ENCODE results near the gene TIRAP. TPM values are rescaled to one million over a fixed set of nuclear protein-coding genes. Genes with fewer than 3 reads are reported as not detected.

Gene TIRAP
- polyA plus RNA-seq, 1 donor, result 15.5 TPM

DNA sequence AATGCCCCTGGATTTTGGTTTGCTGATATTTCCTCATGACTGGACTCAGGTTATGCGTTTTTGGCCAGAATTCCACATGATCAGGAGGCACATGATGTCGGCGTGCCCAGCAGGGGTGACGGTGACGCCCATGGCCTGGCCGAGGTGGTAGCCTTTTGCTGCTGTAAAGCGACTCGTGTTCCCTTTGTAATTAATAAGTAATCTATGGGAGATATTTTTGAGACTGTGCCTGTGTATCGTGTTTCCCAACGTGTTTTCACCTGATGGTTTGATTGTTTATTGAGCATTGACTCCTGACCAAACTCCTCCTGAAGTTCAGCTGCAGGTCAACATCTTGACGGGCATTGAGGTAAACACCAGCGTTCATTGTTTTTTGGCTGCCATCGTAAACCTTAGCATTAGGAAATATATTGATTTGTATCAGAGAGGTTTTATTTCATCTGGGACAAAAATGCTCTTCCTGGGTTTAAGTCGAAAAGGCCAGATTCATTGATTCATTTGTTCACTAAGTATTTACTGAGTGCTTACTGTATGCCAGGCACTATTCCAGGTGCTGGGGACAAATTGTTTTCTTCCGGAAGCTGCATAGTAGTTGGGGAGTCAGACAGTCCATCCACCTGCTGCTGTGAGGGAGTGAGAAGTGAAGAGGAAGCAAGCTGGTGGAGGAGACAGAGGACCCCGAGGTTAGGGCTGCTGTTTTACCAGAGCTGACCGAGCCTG, 44.5 kb downstream of the TIRAP start:
- no peak for DNase-seq

- no peak for DNase-seq
Measured at GRCh38 chr11:126328001-126328390, 45.1 kb downstream of the TIRAP start.

GRCh38 chr11:126328444-126328843, 45.6 kb downstream of the TIRAP start:
- no peak for DNase-seq

DNA sequence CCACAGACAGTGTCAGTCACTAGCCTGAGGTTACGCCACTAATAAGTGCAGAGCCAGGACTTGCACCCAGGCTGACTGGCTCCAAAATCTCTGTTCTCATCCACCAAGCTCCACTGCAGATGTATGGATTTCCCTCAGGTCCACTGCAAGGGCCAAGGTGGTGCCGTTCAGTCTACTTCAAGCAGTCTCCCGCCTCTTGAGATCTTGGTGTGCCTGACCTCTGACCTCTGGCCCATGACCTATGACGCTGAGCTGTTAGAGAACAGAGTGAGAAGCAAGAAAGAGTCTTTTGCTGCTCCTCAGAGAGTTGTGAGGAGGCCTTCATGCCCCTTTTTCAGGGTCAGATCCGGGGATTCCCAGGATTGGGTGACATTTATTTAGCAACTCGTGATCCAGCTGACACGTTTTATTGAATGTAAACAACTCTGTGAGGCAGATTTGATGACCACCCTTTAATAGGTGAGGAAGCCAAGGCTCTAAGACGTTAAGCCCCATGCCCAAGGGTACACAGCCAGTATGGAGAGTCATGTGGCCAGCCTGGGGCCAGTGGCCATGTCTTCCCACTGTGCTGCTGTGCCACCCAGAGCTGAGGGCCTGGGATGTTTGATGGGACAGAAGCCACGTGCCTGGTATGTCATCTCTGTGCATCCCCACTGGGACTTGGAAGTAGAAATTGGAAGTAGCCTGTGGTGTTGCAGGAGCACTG, 46.2 kb downstream of the TIRAP start:
- DNase-seq, result no peak

- no peak for DNase-seq
Measured at GRCh38 chr11:126329644-126330211, 46.8 kb downstream of the TIRAP start.

DNA sequence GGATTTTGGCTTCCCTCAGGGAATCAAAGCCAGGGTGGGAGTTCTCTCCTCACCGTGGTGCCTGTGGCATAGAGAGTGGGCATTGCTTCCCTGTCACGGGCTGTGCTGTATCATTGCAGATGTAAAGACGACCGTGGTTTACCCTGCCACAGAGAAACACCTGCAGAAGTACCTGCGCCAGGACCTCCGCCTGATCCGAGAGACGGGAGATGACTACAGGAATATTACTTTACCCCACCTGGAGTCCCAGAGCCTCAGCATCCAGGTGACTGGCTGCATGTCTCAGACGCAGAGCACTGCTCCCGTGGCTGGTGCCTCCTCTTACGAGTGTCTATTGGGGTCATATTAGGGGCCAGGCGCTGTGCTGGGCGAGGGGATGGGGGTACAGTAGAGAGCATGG, 48.4 kb downstream of the TIRAP start:
- no peak for DNase-seq

DNA sequence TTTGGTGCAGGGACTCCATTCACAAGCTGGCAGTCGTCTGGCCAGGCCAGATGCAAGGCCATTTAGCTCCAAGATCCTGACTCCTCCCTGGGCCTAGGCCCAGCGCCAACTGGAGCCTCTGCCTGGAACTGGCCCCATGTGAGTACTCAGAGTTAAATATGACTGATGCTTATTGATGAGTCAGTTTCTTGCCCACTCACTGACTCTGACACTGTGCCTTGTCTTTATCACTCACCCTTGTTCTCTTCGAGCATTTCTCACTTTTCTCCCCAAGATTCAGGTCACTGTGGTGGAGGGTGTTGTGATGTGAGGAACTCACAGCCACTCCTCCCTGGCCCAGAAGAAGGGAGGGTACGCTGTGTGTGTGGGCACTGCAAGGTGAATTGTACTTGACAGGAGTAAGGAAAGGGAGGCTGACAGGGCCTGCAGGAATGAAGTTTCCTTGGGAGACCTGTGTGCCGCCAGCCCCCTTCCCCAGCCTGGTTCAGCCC, 49.4 kb downstream of the TIRAP start:
- DNase-seq, result no peak

DNA sequence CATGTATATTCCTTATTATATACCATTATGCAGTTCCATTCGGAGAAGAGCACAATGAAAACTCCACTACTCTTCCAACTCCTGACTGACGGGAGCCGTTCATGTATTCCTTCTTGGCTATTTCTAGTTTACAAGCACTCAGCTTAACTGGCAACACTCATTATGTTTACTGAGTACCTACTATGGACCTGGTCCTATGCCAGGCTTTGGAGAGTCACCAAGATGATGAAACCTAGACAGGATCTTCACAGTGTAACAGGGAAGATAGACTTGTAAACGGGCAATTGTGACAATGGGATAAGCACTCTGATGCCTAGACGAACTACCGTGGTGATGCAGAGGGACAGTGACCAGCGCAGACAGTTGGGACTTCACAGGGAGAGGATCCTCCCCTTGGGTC, 50.2 kb downstream of the TIRAP start:
- DNase-seq, result no peak

DNA sequence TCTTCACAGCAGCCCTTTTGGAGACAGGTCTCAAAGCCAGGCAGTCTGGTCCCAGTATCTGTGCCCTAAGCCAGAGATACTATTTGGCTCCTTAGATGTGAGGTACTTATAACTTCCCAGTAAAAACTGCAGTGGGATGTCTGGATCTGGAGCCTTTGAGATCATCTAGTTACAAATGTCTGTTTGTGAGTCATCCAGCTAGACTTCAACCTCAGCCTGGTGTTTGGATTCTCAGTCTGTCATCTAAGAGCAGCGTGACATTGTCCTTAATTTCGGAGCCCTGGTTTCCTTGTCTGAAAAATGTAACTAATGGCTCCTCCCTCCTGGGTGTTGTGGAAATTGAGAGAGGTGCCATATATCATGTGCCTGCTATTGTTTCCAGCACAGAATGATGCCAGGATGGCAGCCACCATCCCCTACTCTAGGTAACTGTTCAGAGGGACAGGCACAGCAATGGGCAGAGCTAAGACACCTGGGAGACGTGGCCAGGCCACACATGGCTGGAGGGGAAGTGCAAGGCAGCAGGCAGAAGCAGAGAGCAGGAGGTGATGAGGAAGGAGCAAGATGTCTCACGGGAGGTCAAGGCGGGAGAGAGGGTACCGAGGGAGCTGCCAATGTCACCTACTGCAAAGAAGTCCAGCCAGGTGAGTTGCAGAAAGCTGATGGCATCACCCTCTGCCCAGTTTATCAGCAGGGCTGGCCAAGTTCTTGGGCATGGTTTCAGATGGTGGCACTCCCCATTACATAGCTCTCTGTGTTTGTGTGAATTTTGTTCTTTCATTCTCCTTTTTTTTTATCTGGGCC, 52.0 kb downstream of the TIRAP start:
- DNase-seq, result no peak

DNA sequence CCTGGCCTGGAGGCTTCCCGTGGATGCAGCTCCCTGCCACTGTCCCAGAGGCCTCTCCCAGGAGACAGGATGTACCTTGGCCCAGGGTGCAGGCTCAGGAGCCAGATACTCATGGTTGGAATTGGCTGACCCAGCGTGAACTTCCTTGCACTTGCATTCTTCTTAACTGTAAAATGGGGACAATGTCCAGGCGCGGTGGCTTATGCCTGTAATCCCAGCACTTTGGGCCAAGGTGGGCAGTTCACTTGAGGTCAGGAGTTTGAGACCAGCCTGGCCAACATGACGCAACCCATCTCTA, 52.5 kb downstream of the TIRAP start:
- no peak for DNase-seq

- no peak for DNase-seq
Measured at GRCh38 chr11:126336138-126336541, 53.2 kb downstream of the TIRAP start.

DNA sequence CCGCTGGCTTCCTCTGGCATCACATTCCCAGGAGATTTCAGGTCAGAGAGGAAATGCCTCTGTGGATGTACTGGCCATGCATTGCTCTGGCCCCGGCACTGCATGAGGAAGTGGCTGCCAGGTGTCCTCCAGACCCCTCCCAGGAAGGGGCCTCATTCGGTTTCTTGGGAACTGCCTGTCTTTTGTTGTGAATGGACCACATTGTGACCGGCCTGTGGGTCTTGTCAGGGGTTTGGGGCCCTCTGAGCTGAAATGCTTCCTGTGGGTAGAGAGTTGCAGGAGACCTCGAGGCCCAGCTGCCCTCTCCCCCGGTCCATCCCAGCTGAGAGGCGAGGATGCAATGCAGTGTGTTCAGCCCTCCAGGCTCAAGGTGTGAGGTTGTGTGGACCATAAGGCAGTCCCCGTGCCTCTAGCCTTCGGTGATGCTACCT, 53.8 kb downstream of the TIRAP start:
- no peak for DNase-seq

- DNase-seq, result no peak
Measured at GRCh38 chr11:126337126-126337473, 54.2 kb downstream of the TIRAP start.

GRCh38 chr11:126337474-126338241, 54.8 kb downstream of the TIRAP start:
- DNase-seq, result no peak

GRCh38 chr11:126338346-126339055, 55.6 kb downstream of the TIRAP start:
- no peak for DNase-seq

GRCh38 chr11:126339073-126339862, 56.4 kb downstream of the TIRAP start:
- no peak for DNase-seq

DNA sequence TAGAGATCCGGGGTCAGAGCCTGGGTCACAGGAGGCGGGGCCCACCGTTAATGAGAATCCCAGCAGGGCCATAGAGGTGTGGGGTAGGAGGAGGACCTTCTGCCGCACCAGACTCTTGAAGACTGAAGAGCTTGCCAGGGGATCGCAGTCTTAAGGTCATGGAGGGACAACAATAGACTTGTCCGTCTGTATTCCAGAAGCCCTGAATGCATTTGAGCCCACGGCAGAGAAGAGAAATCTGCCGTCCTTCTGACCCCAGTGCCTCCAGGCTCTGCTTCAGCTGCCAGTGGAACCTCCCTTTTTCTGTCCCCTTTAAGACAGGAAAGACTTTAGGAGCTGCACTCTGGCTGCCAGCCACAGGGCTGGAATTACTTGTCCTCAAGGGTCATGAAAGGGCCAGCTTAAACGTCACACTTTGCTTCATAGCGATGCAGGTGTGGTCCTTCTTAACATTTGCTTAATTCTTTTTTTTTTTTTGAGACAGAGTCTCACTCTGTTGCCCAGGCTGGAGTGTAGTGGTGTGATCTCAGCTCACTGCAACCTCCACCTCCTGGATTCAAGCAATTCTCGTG, 57.1 kb downstream of the TIRAP start:
- no peak for DNase-seq

DNA sequence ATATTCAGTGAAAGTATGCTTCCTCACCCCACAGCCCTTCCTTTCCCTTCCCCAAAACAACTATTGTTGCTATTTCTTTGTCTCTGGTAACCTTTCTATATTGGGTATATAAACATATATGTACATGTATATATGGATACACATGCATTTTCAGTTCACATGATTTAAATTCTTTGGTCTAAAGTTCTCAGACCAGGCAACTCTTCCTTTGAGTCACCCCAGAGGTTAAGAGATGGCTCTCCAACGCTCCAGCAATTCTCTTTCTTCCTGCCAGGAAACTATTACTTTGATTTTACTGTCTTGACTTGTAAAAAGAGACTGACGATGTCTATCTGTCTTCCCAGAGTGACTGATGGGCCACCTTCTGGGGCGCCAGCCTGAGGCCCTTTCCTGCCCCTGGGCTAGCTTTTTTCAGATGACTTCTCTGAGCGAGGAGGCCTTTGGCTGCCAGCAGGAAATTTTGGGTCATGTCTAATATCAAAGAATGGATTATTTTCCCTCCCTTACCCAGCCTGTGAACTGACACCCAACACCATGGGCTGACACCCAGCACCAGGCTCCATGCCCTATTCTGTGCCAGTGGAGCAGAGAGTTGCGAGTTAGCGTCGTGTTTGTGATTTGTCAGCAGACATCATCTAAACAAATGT, 58.2 kb downstream of the TIRAP start:
- DNase-seq, result no peak

- no peak for DNase-seq
Measured at GRCh38 chr11:126341760-126342161, 58.9 kb downstream of the TIRAP start.

DNA sequence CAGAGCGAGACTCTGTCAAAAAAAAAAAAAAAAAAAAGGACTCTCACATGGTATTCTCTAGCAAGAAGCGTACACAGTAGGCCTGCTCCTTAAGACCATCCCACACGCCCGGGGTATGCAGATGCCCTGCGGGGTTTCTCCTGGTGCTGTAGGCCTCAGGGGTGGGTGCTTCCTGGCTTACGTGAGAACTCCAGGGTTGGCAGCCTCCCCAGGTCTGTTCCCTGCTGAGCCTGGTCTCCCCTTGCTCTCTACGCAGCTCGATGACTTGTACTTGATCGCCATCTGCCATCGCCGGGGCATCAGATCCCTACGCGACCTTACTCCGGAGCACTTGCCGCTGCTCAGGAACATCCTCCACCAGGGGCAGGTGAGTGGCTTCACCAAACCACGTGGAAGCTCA, 60.2 kb downstream of the TIRAP start:
- no peak for DNase-seq
